K562 (cell line): Measurements from ENCODE around the gene MYOM1. TPM values are rescaled to one million over a fixed set of nuclear protein-coding genes. Genes with fewer than 3 reads are reported as not detected.

ENCODE experiments used
- ATAC-seq: fragments of 200-7000 bp; cut with Tn5 transposase; 3 replicates; pipeline ENCODE4 v1.9.1; 2020; ENCODE audit warnings: moderate library complexity
- BruUV-seq: library from RNA; stranded (reverse); fragments of 400-500 nt; replicated peaks from 2 replicates; lab custom pipeline; 2021; lab: Mats Ljungman, UMichigan
- CTCF ChIA-PET: fragments of 300-600 bp; formaldehyde crosslinking; extraction: SDS; loops from one replicate; lab custom pipeline; 2021; ENCODE audit warnings: low intra/inter-chr PET ratio; lab: Yijun Ruan, JAX
- POLR2A ChIA-PET: fragments of 300-600, 350-650 bp; sonication (Branson Sonifier 250); formaldehyde crosslinking; extraction: SDS; loops from one replicate; lab custom pipeline; 2021; ENCODE audit warnings: antibody characterized with exemption, inconsistent platforms; lab: Yijun Ruan, JAX
- DNase-seq, 4 experiments: peaks; one replicate each; pipeline versions ENCODE4 v3.0.0 to v3.0.0-alpha.2; 2011 to 2018; ENCODE audit warnings: low spot score in 3 of 4, mixed read lengths in 3 of 4; ENCODE audit errors: extremely low read depth in 1 of 4
- FAIRE-seq: peaks from 2 replicates; lab custom pipeline; 2011; peaks lifted over from hg19 to GRCh38; lab: Jason Lieb, UNC
- H2AFZ ChIP-seq: 2 replicates; pipeline ENCODE4 v1.6.0; 2011; ENCODE audit warnings: low read depth, low read length, control low read depth, inconsistent platforms
- H3K27ac ChIP-seq: fragments of 200-600 bp; 3 replicates; pipeline ENCODE4 v1.8.0; 2011; ENCODE audit warnings: low read depth, mild to moderate bottlenecking, control low read depth, inconsistent platforms, low read length, moderate library complexity, mixed read lengths; ENCODE audit errors: extremely low read depth
- H3K27me3 ChIP-seq, 2 experiments: fragments of 300-600 bp in 1 of 2; 2 replicates in 1 of 2; 3 replicates in 1 of 2; pipeline versions ENCODE4 v1.6.0 to v1.8.0; 2011; ENCODE audit warnings: inconsistent platforms in 2 of 2, low read length in 2 of 2, mild to moderate bottlenecking in 1 of 2, mixed read lengths in 1 of 2, moderate library complexity in 1 of 2; ENCODE audit not compliant: control insufficient read depth in 2 of 2, insufficient read depth in 2 of 2
- H3K36me3 ChIP-seq: fragments of 300-600 bp; 3 replicates; pipeline ENCODE4 v1.8.0; 2011; ENCODE audit warnings: mild to moderate bottlenecking, low read length, inconsistent platforms; ENCODE audit not compliant: control insufficient read depth, insufficient read depth
- H3K4me1 ChIP-seq, 2 experiments: fragments of 200-600 bp in 1 of 2; replicated peaks in 1 of 2; 2 replicates in 1 of 2; 3 replicates in 1 of 2; pipeline versions ENCODE4 v1.5.1 to v1.8.0; 2011; ENCODE audit warnings: inconsistent platforms in 2 of 2, low read length in 2 of 2, mild to moderate bottlenecking in 1 of 2, mixed read lengths in 1 of 2, moderate library complexity in 1 of 2; ENCODE audit not compliant: control insufficient read depth in 2 of 2, insufficient read depth in 2 of 2
- H3K4me2 ChIP-seq: 2 replicates; pipeline ENCODE4 v1.6.1; 2011; ENCODE audit warnings: low read length, control low read depth, inconsistent platforms, mixed read lengths; ENCODE audit not compliant: insufficient read depth
- H3K4me3 ChIP-seq: fragments of 200-600 bp; sonication (generic), shearing (Covaris generic); 2 replicates; pipeline ENCODE4 v1.5.1; 2016; ENCODE audit warnings: control low read depth, inconsistent platforms
- H3K79me2 ChIP-seq: fragments of 200-600 bp; 3 replicates; pipeline ENCODE4 v1.8.0; 2011; ENCODE audit warnings: low read length, inconsistent platforms; ENCODE audit not compliant: control insufficient read depth, insufficient read depth
- H3K9ac ChIP-seq, 2 experiments: 2 replicates each; pipeline versions ENCODE4 v1.6.0 to v1.6.1; 2011; ENCODE audit warnings: low read depth in 2 of 2, low read length in 2 of 2, control low read depth in 1 of 2, inconsistent platforms in 1 of 2, mild to moderate bottlenecking in 1 of 2, mixed read lengths in 1 of 2; ENCODE audit not compliant: insufficient read depth in 1 of 2
- H3K9me1 ChIP-seq: one replicate; pipeline ENCODE4 v1.6.0; 2011; ENCODE audit warnings: inconsistent platforms, mild to moderate bottlenecking, low read length, moderate library complexity; ENCODE audit not compliant: control insufficient read depth, insufficient read depth
- H3K9me3 ChIP-seq: replicated peaks from 2 replicates; pipeline ENCODE4 v1.5.1; 2011; ENCODE audit warnings: low read depth, low read length, inconsistent platforms; ENCODE audit not compliant: control insufficient read depth, insufficient read depth
- H4K20me1 ChIP-seq: replicated peaks from 2 replicates; pipeline ENCODE4 v1.6.1; 2011; ENCODE audit warnings: low read length, inconsistent platforms, mixed read lengths; ENCODE audit not compliant: control insufficient read depth, insufficient read depth
- DDX20 ChIP-seq: fragments of 450-650 bp; IDR thresholded peaks from 2 replicates; pipeline ENCODE4 v1.6.1; 2016; ENCODE audit warnings: missing genetic modification characterization, low read depth, mild to moderate bottlenecking, missing compliant biosample characterization, moderate library complexity
- FOS ChIP-seq: IDR thresholded peaks from 3 replicates; pipeline ENCODE4 v1.6.1; 2011; ENCODE audit not compliant: insufficient read length; ENCODE audit errors: extremely low read depth
- GMEB1 ChIP-seq: fragments of 250-450 bp; sonication (Bioruptor Pico); IDR thresholded peaks from 2 replicates; pipeline ENCODE4 v1.4.0; 2020; ENCODE audit warnings: mild to moderate bottlenecking
- LEF1 ChIP-seq: fragments of 450-650 bp; IDR thresholded peaks from 2 replicates; pipeline ENCODE4 v1.6.1; 2016; ENCODE audit warnings: mild to moderate bottlenecking
- MBD1 ChIP-seq: fragments of 250-450 bp; sonication (Bioruptor Pico); IDR thresholded peaks from 2 replicates; pipeline ENCODE4 v1.8.0; 2022; ENCODE audit warnings: inconsistent platforms
- MBD2 ChIP-seq: sonication (generic); IDR thresholded peaks from 2 replicates; pipeline ENCODE4 v1.6.1; 2016; ENCODE audit warnings: low read depth, borderline replicate concordance
- MCM3 ChIP-seq: fragments of 450-650 bp; IDR thresholded peaks from 2 replicates; pipeline ENCODE4 v1.6.1; 2016
- SAP30 ChIP-seq: fragments of 200-600 bp; sonication (generic); IDR thresholded peaks from 2 replicates; pipeline ENCODE4 v1.6.1; 2012; ENCODE audit warnings: borderline replicate concordance, low read depth, mild to moderate bottlenecking, moderate library complexity, low read length, control low read depth, inconsistent platforms; ENCODE audit not compliant: insufficient read depth, poor library complexity, severe bottlenecking
- SMARCA5 ChIP-seq: fragments of 450-650 bp; IDR thresholded peaks from 2 replicates; pipeline ENCODE4 v1.6.1; 2016
- SMC3 ChIP-seq: conservative IDR thresholded peaks from 2 replicates; pipeline ENCODE4 v1.6.1; 2011; ENCODE audit warnings: low read depth, low read length, improper control_type of control experiment; ENCODE audit not compliant: insufficient read depth
- SNRNP70 ChIP-seq: fragments of 200-400 bp; formaldehyde crosslinking; optimal IDR thresholded peaks from 2 replicates; pipeline ENCODE3; 2017; ENCODE audit warnings: low read depth, low read length
- TEAD1 ChIP-seq, 2 experiments: fragments of 450-650 bp in 1 of 2; sonication (generic) in 1 of 2; formaldehyde crosslinking; IDR thresholded peaks; 2 replicates each; pipeline versions ENCODE4 v1.4.0 to v1.8.0; 2020 to 2022; ENCODE audit warnings: mild to moderate bottlenecking in 2 of 2, missing genetic modification reagents in 1 of 2
- TRIM24 ChIP-seq, 2 experiments: fragments of 450-650 bp; IDR thresholded peaks; 2 replicates each; pipeline ENCODE4 v1.6.1; 2016
- ZFP30 ChIP-seq: fragments of 250-450 bp; sonication (Bioruptor Pico); IDR thresholded peaks from 2 replicates; pipeline ENCODE4 v1.8.0; 2022; ENCODE audit warnings: moderate library complexity, mild to moderate bottlenecking, inconsistent platforms, borderline replicate concordance
- ZNF175 ChIP-seq: fragments of 200-800 bp; sonication (Bioruptor generic); IDR thresholded peaks from 2 replicates; pipeline ENCODE4 v1.6.1; 2016; ENCODE audit warnings: low read depth, mild to moderate bottlenecking, missing genetic modification characterization, missing compliant biosample characterization
- ZNF561 ChIP-seq: fragments of 450-650 bp; formaldehyde crosslinking; conservative IDR thresholded peaks from 2 replicates; pipeline ENCODE4 v1.4.0; 2020; ENCODE audit warnings: mild to moderate bottlenecking, moderate library complexity
- ZNF75A ChIP-seq: fragments of 450-650 bp; formaldehyde crosslinking; IDR thresholded peaks from 2 replicates; pipeline ENCODE4 v1.4.0; 2020; ENCODE audit warnings: mild to moderate bottlenecking
- ZSCAN29 ChIP-seq: fragments of 450-650 bp; IDR thresholded peaks from 2 replicates; pipeline ENCODE4 v1.6.1; 2017
- WGBS: fragments of 100-300 bp; shearing (Covaris generic); methylation state at CpG from one replicate; pipeline ENCODE4 v1.1.6; 2016; ENCODE audit warnings: low coverage, mixed read lengths; ENCODE audit not compliant: insufficient coverage; ENCODE audit errors: missing lambda C conversion rate; 5-methylcytosine and 5-hydroxymethylcytosine counted together
- in situ Hi-C: fragments of 300-500 bp; cut with MboI; formaldehyde crosslinking; loops from 4 replicates; pipeline ENCODE4 v1.15.0; 2018; ENCODE audit warnings: inconsistent platforms, mixed read lengths
- intact Hi-C: fragments of 100-400 bp; cut with micrococcal nuclease; formaldehyde crosslinking; loops from 2 replicates; pipeline ENCODE4 v1.14.2; 2022
- polyA plus RNA-seq, 8 experiments: library from polyadenylated mRNA; depleted of rRNA in 4 of 8; stranded (reverse) in 5 of 8; unstranded in 3 of 8; fragments of >200 nt; fragmentation: Nextera tagmentation in 2 of 8; fragmentation: Illumina TruSeq in 1 of 8; extraction: Ambion mirVana in 2 of 8; extraction: Trizol in 1 of 8; gene quantifications; 2 replicates each; pipeline versions ENCODE4 v1.2.1 to v1.2.3, GENCODE V29; 2011 to 2014; ENCODE audit warnings: inconsistent platforms in 1 of 8, missing spikeins in 1 of 8
- total RNA-seq, 7 experiments: library from RNA; depleted of rRNA in 6 of 7; stranded (reverse); fragments of >200 nt in 6 of 7; fragmentation: Illumina TruSeq in 2 of 7; extraction: Trizol in 2 of 7; gene quantifications; 2 replicates each; pipeline versions ENCODE4 v1.2.1 to v1.2.3, GENCODE V29; 2011 to 2021; ENCODE audit warnings: low replicate concordance in 1 of 7

Gene MYOM1
- total and polyA plus RNA-seq, 9 of the 15 experiments (the other 6 are each of a cell fraction or from before 2014, with no cell fraction given): 0.01 to 0.62 (median 0.25) TPM

GRCh38 chr18:3233433-3234168 lies 13.8 kb upstream of the MYOM1 start:
- no peak overlapping the region for H3K9ac ChIP-seq
- ChIA-PET POLR2A (interaction anchor here (5.8 kb wide), 1 partner anchor 13 kb away, joined by 35 read pairs; the partner anchor contains the start of gene MYL12A), CTCF (no interaction called here)
- no peaks in the 10 kb centered on the region for H4K20me1 ChIP-seq
- DNase-seq (no peak), ATAC-seq (no peak), FAIRE-seq (no peak)
- no peak overlapping the region for H3K4me3 ChIP-seq
- no peak overlapping the region for H3K4me2 ChIP-seq
- no peaks in the 10 kb centered on the region for H3K9me1 ChIP-seq
- no peaks in the 10 kb centered on the region for H3K27me3 ChIP-seq
- WGBS: 48% methylated on average over 4 of the region's 4 CpGs
- no peaks in the 10 kb centered on the region for H3K79me2 ChIP-seq
- no peak overlapping the region; the same call in 1 of the 2 replicates for H2AFZ ChIP-seq
- no peaks in the 10 kb centered on the region; a peak in 1 of 5 replicates for H3K4me1 ChIP-seq
- no peaks in the 10 kb centered on the region for H3K36me3 ChIP-seq
- BruUV-seq: no TSS peak
- H3K9me3 ChIP-seq: no peaks in the 10 kb centered on the region
- TF ChIP-seq ZNF75A (CRISPR knock-in tag): no peak
- no peak for TF ChIP-seq TEAD1 (CRISPR knock-in tag; IDR thresholded peaks at IDR 0.05)
- TF ChIP-seq FOS: no peak
- TF ChIP-seq SAP30: no peak
- no peak for TF ChIP-seq ZFP30 (CRISPR knock-in tag)
- TF ChIP-seq ZNF175 (CRISPR knock-in tag): no peak
- TF ChIP-seq GMEB1 (CRISPR knock-in tag): no peak
- no peak for TF ChIP-seq ZNF561 (CRISPR knock-in tag)
- no peak for TF ChIP-seq SMC3
- TF ChIP-seq MCM3: no peak
- no peak for TF ChIP-seq SMARCA5
- TF ChIP-seq DDX20: no peak
- no peak for TF ChIP-seq ZSCAN29
- no peak for TF ChIP-seq LEF1
- no peak for TF ChIP-seq SNRNP70
- TF ChIP-seq MBD1 (CRISPR knock-in tag): no peak
- no peak for TF ChIP-seq TRIM24 (IDR thresholded peaks at IDR 0.05)
- no peak for TF ChIP-seq MBD2
- no peak overlapping the region for H3K27ac ChIP-seq
- in situ Hi-C loops (no loop called here), intact Hi-C loops (no loop called here)
